Stimulated activated CD8-positive, alpha-beta memory T cell treated with anti-CD3 and anti-CD28 coated beads, Interleukin-7, amount 100 ng/mL, for 24 hours (primary cell): ENCODE data around the gene SCFD2.
"Not testable (repeated sequence)": the region's sequence is repeated elsewhere in the genome, so short reads cannot be mapped to it uniquely, and the experiment has no call there.

Experiments used
- DNase-seq: peaks from one replicate; pipeline ENCODE4 v3.0.0-alpha.2; 2020; ENCODE audit warnings: low read depth

Gene SCFD2

DNA sequence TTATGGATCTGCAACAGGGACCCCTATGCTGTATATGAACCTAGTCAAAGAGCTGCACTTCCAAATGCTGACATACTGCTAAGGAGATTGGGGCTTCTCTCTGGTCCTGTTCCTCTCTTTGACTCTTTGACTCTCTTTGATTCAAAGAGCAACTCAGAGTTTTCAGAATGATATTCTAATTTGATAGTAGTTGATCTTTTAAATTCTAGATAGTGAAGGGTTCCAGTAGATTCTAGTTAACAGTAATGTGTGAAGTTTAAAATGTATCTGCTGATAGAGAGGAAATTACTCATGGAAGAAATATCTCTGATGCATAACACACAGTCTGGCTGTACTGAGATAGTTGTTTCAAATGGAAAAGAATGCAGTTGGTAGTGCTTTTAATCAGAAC is 264.7 kb downstream of the SCFD2 start:
- DNase-seq = no peak

DNA sequence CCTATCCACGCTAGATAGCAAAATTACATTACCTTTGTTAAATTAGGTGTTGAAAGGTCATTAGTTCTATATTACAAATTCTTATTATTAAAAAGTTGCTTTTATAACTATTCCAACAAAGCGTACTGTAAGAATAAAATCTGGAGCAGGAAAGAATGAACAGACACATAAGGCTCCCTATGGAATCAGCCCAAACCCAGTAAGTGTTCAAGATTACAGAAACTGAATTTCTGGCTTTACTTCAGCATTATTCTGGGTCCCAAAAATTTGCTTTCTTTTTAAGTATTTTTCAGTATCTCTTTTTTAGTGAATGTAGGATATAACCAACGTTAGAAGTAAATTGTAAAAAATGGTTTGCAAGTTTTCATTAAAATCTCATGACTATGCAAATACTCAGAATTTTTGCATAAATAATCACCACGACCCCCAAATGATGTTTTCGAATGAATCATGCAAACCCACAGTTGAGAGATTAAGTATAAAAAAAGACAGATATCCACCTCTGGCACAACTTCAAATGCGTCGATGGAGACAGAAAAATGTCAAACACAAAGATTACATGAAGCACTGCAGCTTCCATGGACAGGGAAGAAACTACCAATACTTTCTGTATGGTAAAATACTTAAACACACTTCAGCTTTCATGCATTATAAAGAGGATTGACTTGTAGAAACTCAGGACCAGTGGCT is 265.2 kb downstream of the SCFD2 start:
- DNase-seq = no peak

DNA sequence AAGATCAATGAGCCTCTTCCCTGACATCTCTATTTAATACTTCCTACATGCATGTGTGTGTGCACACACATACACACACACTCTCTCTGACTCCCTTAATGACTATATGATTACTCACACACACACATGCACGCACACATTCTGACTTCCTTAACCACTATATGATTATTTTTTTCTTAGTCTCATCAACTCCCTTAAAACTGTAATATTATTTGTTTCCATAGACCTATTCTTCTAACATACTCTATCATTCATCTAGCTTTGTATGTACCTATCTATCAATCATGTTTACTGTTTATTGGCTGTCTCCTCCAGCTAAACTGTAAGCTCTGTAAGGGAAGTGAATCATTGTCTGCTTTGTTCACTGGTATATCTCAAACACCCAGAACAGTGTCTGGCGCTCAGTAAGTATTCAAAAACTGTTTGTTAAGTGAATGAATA is 267.2 kb downstream of the SCFD2 start:
- DNase-seq = no peak

DNA sequence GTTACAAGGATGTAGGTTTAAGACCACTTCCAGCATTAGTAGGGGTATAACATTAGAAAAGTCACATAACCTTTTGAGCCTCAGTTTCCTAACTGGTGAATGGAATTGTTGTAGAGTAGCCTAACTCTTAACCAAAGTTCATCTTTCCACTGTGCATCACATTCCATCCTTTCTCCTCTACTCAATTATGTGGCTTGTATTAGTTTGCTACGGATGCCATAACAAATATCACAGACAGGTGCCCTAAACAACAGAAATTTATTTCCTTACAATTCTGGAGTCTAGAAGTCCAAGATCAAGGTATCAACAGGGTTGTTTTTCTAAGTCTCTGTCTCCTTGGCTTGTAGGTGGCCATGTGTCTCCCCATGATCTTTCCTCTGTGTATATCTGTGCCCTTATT is 271.8 kb downstream of the SCFD2 start:
- DNase-seq = no peak

DNA sequence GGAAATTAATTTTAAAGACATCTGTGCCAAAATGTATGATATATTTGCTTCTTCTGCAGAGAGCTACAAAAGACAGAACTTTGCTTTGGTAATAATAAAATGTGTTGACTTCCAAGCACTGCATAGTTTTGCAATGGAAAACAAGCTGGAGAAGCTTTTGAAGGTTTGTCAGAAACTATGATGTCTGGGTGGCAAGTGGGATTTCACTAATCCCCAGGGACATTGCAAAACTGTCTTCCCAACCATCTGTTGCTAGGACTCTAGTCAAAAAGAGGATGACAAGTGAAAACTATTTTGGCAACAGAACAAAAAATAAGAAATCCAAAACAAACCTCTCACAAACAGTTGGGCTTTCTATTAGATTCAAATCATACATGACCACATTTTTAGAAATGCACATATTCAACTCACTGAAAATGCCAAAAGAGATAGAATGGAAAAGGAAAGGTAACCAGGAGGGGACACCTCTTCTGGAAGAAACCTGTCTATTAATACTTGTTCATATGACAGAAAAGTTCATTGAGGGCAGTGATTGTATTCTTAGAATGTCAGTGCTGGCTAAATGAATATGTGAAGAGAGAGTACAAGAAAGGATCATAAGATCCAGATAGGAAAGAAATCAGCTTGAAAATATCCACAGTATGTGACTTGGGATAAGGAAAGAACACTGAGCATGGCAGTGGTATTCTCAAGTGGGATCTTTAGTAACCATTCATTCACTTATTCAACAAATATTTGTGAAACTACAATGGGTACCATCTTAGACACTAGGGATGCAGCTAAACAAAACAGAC is 275.7 kb downstream of the SCFD2 start:
- no peak for DNase-seq

DNA sequence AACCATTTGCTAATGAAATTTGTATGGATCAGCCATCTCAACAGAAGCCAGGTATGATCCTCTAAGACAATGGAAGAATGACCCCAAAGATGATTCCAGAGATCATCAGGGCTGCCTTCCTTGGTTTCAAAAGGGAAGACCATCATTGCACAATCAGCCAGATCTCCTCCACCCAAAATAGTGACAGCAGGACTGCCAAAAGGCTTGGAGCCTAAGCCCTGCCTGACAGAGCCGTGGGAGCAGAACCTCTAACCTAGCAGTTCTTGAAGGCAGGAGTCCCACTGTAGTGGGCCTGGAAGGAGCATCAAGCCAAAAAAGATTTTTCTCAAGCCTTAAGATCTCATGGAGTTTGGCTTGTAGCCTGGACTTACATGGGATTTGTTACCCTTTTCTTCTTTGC is 277.7 kb downstream of the SCFD2 start:
- DNase-seq = no peak

DNA sequence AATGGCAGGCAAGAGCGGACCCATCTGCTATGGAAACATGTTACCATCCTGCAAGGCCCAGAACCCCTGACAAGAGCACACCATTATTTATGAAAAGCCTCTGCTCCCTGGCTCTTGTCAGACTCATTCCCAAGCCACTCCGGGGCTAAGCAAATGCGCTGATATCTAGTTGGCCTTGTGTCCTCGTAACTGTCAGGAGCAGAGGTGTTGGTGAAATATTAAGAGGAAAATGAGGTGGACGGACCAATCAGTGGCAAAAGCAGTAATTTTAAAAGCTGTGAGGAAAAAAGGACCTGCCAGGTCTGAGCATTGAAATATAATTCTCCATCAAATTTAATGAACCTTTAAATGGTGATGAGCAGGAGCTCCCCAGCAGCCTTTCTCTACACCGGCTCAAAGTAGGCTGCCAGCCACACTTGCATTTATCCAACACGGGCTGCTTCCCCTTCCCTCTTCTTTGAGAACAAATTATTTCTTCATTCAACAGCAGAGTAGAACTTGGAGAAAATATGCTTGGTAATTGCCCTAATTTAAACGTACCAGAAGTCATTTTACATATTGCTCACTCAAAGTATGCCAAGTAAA is 289.4 kb downstream of the SCFD2 start:
- no peak for DNase-seq

DNA sequence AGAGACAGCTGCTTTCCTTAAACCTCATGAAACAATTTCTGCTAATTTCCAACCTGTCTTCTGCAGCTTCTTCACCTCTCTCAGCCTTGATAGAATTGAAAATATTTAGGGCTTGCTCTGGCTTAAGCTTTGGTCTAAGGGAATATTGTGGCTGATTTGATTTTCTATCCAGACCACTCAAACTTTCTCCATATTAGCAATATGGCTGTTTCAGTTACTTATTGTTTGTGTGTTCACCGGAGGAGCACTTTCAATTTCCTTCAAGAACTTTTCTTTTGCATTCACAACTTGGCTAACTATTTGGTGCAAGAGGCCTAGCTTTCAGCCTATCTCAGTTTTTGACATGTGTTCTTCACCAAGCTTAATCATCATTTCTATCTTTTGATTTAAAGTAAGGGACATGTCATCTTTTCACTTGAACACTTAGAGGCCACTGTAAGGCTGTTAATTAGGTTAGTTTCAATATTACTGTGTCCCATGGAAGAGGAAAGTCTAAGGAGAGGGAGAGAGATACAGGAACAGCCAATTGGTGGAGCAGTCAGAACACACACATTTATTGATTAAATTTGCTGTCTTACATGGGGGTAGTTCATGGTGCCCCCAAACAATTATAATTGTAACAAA is 290.6 kb downstream of the SCFD2 start:
- DNase-seq = no peak

DNA sequence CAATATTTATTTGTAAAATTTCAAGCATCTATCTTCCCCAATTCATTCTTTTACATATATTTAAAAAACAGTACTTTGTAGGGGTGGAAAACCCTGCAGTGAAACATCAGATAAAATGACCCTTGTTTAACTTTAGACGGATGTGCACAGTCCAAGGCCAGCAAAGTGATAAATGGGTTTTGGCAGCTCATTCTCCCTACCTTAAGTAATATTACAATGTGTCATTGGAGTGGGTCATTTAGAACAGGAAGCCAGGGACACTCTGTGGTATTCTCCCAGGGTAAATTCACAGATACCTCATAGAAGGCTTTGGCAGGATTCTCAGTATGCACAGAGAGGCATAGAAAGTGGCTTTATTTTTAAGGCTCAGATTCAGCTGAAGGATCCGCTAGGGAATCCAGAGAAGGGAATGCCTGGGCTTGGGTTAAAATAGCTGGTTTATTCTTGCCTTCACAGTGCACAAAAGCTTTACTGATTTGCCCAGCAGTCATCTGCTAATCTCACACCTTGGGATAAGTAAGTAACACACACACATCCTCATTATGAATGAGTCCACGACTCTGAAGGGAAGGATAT is 297.0 kb downstream of the SCFD2 start:
- DNase-seq = no peak

DNA sequence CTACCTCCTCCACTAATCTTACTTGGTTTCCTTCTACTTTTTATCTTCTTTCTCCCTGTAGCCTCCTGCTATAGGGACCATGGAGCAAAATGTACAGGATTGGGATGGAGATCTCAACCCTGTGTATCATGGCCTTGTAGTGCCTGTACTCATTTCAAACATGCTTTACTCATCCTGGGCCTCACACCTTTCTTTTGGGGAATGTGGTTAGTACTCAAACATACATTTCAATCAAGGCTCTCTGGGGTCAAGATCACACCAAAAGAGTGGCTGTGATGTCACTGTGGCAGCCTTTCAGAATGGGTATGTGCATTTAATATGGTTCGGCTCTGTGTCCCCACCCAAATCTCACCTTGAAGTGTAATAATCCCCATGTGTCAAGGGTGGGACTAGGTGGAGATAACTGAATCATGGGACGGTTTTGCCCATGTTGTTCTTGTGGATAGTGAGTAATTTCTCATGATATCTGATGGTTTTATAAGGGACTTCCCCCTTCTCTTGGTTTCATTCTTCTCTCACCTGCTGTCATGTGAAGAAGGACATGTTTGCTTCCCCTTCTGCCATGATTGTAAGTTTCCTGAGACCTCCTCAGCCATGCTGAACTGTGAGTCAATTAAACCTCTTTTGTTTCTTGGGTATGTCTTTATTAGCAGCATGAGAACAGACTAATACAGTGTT is 298.6 kb downstream of the SCFD2 start:
- DNase-seq = no peak

DNA sequence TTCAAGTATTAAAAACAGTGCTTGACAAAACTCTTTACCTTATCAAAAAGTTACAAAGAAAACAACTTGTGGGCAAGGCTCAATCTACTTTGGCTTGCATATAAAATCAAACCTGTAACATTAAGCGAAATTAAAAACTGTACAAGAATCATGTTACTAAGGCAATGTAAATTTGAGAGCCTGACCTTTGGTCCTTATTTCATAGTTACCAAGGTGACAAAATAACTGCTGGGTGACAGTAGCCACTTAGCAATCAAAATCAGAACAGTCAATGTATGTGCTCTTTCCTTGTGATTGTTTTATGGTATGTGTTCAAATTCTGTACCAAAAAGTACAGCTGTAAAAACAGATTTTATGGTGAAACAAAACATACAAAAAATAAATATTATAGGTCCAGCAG is 299.7 kb downstream of the SCFD2 start:
- DNase-seq = no peak

DNA sequence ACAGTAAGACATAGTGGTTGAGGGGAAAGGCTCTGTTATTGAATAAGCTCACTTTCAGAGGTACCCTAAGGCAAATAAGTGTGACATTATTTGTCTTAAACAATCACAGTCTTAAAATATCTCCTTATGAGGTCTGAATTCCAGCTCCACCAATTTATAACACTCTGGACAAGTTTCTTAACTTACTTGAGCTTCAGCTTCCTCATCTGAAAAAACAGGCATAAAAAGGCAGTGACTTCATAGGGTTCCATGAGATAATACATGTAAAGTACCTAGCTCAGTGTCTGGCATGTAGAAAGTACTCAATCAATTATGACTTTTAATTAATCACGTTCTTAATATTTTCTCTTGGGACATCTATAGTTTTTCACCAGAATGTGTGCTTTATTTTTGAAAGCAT is 301.3 kb downstream of the SCFD2 start:
- no peak for DNase-seq

DNA sequence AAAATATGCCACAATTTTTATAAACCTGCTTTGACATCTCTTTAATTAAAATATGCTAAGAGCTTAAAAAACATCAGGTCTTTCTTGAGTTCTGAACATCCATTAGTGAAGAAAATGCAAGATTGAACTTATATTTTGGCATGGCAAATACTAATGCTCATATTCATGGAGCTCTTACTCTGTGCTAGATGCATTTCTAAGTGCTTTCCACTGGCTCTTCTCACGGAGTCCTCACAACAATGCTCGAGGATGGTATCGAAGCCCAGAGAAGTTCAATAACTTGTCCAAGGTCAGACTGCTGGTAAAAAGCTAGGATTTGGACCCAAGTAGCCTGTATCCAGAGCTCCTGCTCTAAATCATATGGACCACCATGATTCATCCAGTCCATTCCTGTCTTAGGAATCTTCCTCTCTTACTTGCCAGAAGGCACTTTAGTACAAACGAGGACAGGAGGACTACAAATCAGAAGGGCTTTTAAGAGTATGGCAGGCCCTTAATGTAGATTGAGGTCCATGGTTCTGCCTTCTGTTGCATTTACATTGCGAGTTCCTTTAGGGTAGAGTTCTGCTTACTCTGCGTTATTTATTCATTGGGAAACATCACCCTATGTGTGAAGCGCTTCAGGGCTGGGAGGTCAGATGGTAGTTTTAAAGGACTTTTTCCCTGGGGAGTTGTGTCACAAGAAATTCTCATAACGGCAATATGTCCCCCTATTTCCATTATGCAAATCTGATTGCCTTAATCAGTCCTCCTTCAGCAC is 304.6 kb downstream of the SCFD2 start:
- DNase-seq = no peak

DNA sequence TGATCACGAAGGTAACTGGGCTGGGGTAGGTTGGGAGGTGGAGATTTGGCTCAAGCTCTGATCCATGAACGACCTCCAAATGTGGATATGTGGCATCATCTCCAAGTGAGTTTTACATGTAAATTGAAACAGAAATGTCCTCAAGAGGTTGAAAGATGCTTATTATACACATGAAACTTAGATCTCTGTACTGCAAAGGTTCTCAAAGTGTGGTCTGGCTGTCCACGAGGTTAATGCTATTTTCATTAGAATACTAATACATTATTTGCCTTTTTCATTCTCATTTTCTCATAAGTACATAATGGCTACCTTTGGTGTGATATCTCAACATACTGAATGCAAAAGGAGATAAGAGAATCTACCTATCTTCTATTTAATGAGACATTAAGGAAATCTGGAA is 305.6 kb downstream of the SCFD2 start:
- DNase-seq = no peak

DNA sequence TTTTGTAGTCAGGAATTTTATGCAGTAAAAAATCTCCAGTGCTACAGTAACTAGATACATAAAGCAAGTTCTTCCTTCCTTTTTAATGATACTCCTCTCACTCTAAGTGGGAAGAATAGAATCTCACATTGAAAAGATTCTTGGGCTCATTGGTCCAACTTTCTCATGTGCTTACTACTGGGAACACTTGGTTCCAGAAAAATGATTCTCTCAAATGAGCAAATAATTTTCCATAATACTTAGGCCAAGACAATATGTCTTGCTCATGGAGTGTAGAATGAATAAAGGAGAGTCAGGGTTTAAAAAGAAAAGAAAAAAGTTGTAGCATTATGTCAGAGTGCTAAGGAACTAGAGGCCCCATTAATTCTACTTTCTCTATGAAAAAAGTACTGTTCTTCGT is 306.0 kb downstream of the SCFD2 start:
- no peak for DNase-seq

DNA sequence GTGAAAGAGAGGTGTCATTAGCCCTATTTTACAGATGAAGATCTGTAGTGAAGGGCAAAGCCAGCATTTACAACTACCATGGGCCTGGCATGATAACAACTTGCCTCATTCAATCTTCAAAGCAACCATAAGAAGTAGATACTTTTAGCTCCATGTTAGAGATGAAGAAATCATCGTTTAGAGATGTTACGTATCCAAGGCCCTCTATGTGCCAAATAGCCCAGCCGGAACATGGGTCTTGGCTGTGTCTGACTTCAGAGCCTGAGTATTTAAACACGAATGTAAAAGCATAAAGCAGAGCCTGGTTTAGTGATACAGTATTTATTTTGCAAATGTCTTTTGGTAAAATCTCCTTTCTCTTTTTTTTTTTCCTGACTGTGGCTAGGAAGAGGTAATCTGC is 306.6 kb downstream of the SCFD2 start:
- DNase-seq = no peak

DNA sequence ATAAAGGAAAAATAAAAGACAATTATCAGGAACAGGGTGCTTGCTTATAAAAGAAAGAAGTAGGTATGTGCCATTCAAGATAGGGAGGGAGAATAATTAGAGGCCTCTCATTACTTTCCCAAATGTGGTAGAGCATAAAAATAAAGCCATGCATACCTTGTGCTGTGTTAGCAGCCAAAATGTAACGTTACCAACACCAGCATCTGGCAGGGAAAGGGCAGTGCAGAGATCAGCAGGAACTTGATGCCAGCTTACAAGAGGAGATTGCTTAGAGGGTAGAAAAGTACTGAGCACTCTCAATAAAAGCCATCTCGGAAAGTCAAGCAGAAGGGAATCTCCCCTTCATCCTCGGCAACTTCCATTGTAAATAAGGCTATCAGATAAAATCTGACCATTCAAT is 308.2 kb downstream of the SCFD2 start:
- no peak for DNase-seq

DNA sequence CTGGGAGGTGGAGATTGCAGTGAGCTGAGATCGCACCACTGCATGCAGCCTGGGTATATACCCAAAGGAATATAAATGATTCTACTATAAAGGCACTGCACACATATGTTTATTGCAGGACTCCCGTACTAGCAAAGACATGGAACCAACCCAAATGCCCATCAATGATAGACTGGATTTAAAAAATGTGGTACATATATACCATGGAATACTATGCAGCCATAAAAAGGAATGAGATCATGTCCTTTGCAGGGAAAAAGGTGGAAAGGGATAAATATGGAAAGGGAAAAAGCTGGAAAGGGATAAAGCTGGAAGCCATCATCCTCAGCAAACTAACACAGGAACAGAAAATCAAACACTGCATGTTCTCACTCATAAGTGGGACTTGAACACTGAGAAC is 308.8 kb downstream of the SCFD2 start:
- DNase-seq = not testable (repeated sequence)

DNA sequence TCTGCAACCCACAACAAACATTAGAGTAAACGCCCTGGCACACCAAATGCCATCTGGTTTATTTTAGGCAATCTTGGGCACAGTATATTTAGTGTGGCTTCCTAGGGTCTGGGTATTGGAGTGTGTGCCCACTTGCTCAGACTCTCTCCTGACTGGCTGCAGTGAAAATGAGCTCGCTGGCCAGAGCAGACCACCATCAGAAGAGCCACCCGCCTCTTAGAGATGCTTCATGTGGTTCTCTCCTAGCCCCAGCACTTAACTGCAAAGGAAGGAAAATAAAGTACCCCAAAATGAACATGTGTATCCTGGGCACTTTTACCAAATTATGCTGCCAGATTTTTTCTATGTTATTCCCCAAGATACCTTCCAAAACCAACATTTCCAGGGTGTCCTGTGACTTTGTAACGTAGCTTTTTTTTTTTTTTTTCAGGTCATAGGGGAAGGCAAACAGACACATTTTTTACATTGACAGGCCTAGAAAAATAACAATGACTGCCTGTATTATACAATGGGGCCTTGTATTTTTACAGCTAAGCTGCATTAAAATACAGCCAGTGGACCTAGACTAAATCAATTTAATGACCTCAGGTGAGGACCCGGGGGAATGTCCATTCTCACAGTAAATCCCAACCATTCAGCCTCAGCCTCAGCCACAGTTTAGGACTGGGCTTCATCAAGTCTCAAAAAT is 310.0 kb downstream of the SCFD2 start:
- DNase-seq = no peak

DNA sequence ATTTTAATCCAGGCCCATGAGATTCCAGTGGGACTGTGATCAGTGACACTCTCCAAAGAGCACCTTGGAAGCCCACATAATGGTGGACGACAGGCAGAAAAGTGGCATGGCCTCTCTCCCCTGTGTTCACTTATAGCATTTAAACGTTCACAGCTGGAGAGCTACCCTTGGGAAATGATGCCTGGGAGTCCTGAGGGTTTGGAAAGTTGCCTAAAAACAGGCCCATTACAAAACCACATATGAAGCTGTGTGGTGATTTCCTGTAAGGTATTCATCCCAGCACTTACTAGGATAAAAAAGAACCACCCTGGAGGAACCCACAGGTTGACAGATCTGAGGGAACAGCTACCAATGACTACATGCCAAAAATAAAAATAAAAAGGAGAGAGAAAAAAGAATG is 310.6 kb downstream of the SCFD2 start:
- DNase-seq = no peak

DNA sequence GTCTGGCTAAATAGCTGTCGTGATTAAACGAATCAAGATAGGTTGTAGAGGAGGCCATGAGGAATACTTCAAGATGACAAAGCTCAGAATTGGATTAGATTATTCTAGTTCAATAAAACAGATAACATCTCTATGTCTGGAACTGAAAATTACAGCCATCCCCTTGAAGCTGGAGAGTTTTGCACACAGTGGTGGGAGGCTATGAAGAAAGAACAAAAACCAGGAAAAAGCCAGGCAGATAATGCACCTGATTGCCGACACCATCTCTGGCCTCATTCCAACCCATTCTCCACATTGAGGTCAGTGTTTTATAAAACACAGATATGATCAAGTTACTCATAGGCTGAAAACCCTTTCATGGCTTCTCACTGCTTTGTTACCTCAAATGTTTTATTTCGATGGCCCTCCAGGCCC is 315.5 kb downstream of the SCFD2 start:
- DNase-seq = no peak
